Stimulated activated memory B cell treated with anti-CD40 and anti-IgM and Interleukin-4, amounts not matched to agents 10 μg/mL and 1 μg/mL and 100 μg/mL, for 72 hours (primary cell): ENCODE measurements around the gene ANKRD20A1.
"Not testable (repeated sequence)": the region's sequence is repeated elsewhere in the genome, so short reads cannot be mapped to it uniquely, and the experiment has no call there.

Experiments used
- ATAC-seq: fragments of 150-1000 bp; cut with Tn5 transposase; 2 replicates; pipeline ENCODE4 v1.10.0; 2021
- H3K27ac Mint-ChIP-seq: one replicate; pipeline ENCODE4 v1.8.0; 2022; ENCODE audit warnings: mild to moderate bottlenecking, mixed read lengths
- H3K27me3 Mint-ChIP-seq: one replicate; pipeline ENCODE4 v1.8.0; 2022; ENCODE audit warnings: mixed read lengths
- H3K36me3 Mint-ChIP-seq: one replicate; pipeline ENCODE4 v1.8.0; 2022; ENCODE audit warnings: mixed read lengths
- H3K4me1 Mint-ChIP-seq: one replicate; pipeline ENCODE4 v1.8.0; 2022; ENCODE audit warnings: mixed read lengths
- H3K4me3 Mint-ChIP-seq: one replicate; pipeline ENCODE4 v1.8.0; 2022; ENCODE audit warnings: mild to moderate bottlenecking, moderate library complexity, mixed read lengths
- H3K9me3 Mint-ChIP-seq: one replicate; pipeline ENCODE4 v1.8.0; 2022; ENCODE audit warnings: mixed read lengths

The ANKRD20A1 gene

DNA sequence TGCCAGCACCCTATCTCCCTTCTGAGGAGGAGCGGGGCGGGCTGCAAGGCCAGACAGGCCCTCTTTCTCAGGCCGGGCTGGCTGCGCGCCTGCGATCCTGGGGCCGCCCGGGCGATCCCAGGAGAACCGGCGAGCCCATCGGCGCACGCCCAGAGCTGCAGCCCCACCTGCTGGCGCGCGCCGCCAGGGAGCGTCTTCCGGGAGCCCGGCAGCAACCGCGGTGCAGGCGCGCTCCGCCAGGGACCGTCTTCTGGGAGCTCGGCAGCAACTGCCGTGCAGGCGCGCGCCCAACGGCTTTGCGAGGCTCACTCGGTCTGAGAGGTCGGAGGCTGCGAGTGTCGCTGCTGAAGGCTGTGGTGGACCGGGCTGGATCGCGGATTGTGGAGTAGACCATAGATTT is at the start of gene ANKRD20A1:
Gene ANKRD20A1 (plus strand): TSS at position 61 of the 400 bp plus-strand sequence. CDS start 496 bp downstream, outside the sequence.
- not testable (repeated sequence) for H3K9me3 Mint-ChIP-seq, H3K27ac Mint-ChIP-seq, H3K4me1 Mint-ChIP-seq, ATAC-seq, H3K27me3 Mint-ChIP-seq, H3K4me3 Mint-ChIP-seq, H3K36me3 Mint-ChIP-seq

DNA sequence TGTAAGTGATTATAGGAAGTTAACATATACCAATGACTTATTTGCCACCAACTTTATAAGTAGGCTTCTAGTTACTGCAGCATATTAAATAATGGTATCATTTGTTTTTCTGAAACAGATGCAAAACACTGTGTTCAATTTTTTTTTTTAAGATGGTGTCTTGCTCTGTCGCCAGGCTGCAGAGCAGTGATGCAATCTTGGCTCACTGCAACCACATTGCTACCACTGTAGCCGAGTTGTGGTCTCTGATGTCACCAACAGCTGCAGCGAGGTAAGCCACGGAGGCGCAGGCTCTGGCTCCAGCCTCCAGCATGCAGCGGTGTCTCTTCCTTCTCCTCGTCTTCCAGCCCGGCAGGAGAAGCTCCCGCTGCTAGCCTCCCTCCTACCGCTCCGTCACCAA is 26.6 kb upstream of the ANKRD20A1 start:
- not testable (repeated sequence) for ATAC-seq, H3K36me3 Mint-ChIP-seq, H3K4me1 Mint-ChIP-seq, H3K4me3 Mint-ChIP-seq, H3K27ac Mint-ChIP-seq, H3K27me3 Mint-ChIP-seq, H3K9me3 Mint-ChIP-seq
